Prostate gland (tissue), 2 donors: ENCODE data around the gene B4GALT1.

ENCODE experiments used
- POLR2A ChIP-seq: fragments of 450-650 bp; IDR thresholded peaks from one replicate; pipeline ENCODE4 v1.6.1; 2016; ENCODE audit warnings: antibody characterized with exemption, mild to moderate bottlenecking
- TF ChIP-seq, protein P1 (sequence below), 4 experiments: fragments of 200-600 bp in 2 of 4; fragments of 450-650 bp in 2 of 4; sonication (generic) in 2 of 4; IDR thresholded peaks; 1 replicate in 3 of 4; 2 replicates in 1 of 4; pipeline ENCODE4 v1.5.1; 2016 to 2019; ENCODE audit warnings: antibody characterized with exemption in 4 of 4, mild to moderate bottlenecking in 2 of 4, moderate library complexity in 2 of 4

DNA sequence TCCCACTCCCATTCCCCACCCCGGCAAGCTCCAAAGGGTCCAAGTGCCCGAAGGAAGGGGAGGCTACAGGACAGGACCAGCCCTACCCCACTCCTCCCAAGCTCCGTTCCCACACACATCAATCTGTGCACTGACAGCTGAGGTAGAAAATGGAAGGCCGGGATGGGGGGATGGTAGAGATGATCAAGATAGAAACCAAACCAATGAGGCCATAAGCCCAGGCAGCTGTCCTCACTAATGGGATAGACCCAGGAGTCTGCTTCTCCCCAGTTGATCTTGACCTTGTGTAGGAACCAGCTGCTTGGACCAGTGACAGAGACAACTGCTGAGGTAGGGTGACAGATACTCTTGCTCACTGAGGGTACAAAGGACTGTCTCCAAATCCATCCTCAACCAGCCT, 38.6 kb downstream of the B4GALT1 start:
- no peak for TF ChIP-seq POLR2A
- TF ChIP-seq, protein P1, sequence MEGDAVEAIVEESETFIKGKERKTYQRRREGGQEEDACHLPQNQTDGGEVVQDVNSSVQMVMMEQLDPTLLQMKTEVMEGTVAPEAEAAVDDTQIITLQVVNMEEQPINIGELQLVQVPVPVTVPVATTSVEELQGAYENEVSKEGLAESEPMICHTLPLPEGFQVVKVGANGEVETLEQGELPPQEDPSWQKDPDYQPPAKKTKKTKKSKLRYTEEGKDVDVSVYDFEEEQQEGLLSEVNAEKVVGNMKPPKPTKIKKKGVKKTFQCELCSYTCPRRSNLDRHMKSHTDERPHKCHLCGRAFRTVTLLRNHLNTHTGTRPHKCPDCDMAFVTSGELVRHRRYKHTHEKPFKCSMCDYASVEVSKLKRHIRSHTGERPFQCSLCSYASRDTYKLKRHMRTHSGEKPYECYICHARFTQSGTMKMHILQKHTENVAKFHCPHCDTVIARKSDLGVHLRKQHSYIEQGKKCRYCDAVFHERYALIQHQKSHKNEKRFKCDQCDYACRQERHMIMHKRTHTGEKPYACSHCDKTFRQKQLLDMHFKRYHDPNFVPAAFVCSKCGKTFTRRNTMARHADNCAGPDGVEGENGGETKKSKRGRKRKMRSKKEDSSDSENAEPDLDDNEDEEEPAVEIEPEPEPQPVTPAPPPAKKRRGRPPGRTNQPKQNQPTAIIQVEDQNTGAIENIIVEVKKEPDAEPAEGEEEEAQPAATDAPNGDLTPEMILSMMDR (IDR thresholded peaks at IDR 0.05): no peak
